HG03045 (cell line): Measurements from ENCODE around the gene ACOT6.
"Not testable (repeated sequence)": the region's sequence is repeated elsewhere in the genome, so short reads cannot be mapped to it uniquely, and the experiment has no call there.

Experiments
- ATAC-seq: cut with Tn5 transposase; IDR thresholded peaks from one replicate; pipeline ENCODE4 v1.9.1; 2021; ENCODE audit warnings: mild to moderate bottlenecking, moderate library complexity; ENCODE audit not compliant: unreplicated experiment

The ACOT6 gene

GRCh38 chr14:73594491-73594890 lies 17.8 kb upstream of the ACOT6 start:
- ATAC-seq: no peak

DNA sequence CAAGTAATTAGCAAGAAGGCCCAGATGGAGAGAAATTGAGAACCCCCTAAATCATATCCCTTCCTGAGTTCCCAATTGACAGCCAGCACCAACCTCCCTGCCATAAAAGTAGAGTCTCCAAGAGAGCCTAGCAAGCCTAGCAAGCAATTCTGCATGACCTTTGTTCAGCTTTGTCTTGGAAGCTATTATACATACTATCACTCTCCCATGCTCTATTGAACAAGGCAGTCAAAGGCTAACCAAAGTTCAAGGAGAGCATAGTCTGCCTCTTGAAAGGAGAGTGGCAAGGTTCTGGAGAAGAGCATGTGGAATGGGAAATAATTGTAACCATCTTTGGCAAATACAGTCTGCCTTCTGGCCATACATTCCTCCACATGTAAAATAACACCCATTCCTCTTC lies 12.8 kb upstream of the ACOT6 start:
- ATAC-seq: no peak

DNA sequence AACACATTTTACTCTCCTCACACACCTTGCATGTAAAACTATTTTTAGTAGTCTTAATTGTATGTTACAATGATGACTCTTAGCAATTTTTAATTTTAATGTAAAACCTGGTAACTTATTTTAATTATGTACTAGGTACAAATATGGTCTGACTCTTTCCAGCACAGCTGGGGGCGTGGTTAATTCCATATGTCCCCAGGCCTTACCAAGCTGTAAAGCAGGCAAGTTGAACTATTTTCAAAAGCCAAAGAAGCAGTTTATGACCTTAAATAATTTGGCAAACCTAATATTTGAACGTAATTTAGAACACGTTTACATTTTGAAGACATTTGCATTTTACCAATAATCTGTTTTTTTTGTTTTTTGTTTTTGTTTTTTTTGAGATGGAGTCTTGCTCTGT lies 9.3 kb upstream of the ACOT6 start:
- ATAC-seq: no peak

DNA sequence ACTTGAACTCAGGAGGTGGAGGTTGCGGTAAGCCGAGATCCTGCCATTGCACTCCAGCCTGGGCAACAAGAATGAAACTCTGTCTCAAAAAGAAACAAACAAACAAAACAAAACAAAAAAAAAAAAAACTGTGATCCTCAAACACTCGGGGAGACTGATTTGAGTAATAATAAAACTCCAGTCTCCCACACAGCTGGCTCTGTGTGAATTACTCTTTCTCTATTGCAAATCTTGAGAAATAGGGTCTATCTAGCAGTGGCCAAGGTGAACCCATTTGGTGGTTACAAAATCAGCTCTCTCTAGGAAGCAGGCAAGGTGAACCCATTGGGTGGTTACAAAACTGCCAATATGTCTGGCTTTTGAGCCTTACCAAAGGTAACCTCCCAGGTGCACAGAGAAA lies 6.0 kb upstream of the ACOT6 start:
- ATAC-seq: no peak

DNA sequence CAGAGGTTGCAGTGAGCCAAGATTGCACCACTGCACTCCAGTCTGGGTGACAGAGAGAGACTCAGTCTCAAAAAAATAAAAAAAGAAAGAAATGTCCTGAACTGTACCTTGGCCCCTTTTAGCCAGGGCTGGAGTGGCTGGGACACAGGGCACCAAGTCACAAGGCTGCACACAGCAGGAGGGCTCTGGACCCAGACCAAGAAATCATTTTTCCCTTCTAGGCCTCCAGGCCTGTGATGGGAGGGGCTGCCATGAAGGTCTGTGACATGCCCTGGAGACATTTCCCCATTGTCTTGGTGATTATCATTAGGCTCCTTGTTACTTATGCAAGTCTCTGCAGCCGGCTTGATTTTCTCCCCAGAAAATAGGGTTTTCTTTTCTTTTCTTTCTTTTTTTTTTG lies 5.1 kb upstream of the ACOT6 start:
- ATAC-seq: no peak

DNA sequence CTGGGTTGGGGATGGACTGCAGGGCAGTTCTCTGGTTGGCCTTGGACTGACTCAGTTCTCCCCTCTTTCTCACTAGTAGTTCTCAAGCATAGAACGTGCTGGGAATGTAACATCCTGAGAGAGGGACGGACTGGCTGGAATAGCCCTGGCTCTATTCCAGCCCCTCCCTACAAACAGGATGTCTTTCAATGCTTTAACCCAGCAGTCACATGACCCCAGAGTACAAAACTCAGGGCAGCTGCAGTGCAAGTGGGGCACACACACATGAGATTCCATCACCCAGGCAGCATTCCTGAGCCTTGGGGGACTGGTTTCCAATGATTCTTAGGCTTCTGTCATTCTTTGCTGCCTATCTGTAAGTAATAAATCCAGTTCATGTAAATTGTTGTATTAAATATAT lies 1.6 kb upstream of the ACOT6 start:
- no peak for ATAC-seq

DNA sequence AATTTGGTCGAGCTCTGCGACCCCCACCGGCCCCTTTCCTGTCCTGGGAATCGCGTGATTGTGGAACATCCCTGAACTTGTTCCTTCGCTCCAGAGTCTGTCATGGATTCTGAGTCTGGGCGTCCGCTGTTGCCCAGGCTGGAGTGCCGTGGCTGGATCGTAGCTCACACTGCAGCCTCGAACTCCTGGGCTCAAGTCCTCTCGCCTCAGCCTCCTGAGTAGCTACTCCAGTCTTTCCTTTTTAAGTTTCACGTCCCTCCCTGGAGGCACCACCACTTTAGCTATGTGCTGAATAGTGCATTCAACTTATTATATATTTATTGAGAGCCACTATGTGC lies 698 bp downstream of the ACOT6 start:
- no peak for ATAC-seq

- ATAC-seq: no peak
These were observed 1.2 kb downstream of the ACOT6 start for GRCh38 chr14:73613419-73613963.

GRCh38 chr14:73616831-73617230 lies 4.5 kb downstream of the ACOT6 start:
- no peak for ATAC-seq

GRCh38 chr14:73619524-73619923 lies 7.2 kb downstream of the ACOT6 start:
- ATAC-seq: no peak

- no peak for ATAC-seq
These were observed 8.0 kb downstream of the ACOT6 start for GRCh38 chr14:73620268-73620667.

DNA sequence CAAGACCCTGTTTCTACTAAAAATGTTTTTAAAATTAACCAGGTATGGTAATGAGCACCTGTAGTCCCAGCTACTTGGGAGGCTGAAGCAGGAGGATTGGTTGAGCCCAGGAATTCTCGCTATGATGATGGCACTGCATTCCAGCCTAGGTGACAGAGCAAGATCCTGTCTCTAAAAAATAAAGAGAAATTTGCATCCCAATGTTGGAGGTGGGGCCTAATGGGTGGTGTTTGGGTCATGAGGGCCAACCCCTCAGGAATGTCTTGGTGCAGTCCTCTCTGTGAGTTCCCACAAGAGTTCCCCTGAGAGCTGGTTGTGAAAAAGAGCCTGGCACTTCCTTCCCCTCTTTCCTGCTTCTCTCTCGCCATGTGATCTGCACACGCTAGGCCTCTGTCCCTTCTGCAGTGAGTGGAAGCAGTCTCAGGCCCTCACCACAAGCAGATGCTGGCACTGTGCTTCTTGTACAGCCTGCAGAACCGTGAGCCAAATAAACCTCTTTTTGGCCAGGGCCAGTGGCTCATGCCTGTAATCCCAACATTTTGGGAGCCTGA lies 11.3 kb downstream of the ACOT6 start:
- ATAC-seq: no peak

- ATAC-seq: no peak
These were observed 13.4 kb downstream of the ACOT6 start for GRCh38 chr14:73625706-73626105.

GRCh38 chr14:73627151-73627558 lies 14.8 kb downstream of the ACOT6 start:
- ATAC-seq: no peak

- no peak for ATAC-seq
These were observed 17.9 kb downstream of the ACOT6 start for GRCh38 chr14:73630009-73630780.

GRCh38 chr14:73633116-73634010 lies 21.0 kb downstream of the ACOT6 start:
- ATAC-seq: no peak

DNA sequence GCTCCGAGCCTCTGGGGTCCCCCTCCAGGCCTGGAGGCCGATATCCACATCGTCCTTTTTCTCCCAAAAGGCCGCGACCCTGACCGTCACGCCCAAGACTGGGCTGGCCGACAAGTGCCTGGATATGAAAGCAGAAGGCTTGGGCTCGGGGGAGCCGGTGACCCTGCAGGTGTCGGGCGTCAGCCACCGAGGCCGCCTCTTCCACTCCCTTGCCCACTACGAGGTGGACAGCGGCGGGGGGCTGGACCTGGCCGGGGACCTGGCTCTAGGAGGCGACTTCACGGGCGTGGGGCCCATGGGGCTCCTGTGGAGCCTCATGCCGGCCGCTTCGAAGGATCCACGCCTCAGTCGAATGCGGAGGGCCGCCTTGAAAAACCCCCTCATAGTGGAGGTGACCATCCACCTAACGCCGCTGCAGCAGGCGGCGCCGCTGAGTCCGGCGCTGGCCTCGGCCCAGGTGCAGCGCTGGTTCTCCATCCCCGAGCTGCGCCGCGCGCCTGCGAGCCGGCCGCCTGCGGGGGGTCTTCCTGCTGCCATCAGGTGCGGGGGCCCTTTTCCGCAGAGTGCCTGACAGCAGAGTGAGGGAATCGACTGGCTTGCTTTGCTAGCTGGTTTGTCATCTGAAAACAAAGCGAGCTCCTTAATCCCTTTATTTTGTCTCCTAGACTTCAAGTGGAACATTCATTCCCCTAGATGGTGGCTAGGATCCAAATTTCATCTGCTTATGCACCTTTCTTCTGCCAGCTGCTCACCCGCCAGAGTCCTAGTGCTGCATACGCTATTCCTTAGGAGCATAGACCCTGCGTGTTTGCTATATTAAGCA lies 21.9 kb downstream of the ACOT6 start:
- ATAC-seq: no peak

- ATAC-seq: not testable (repeated sequence)
These were observed 24.0 kb downstream of the ACOT6 start for GRCh38 chr14:73636355-73636754.

DNA sequence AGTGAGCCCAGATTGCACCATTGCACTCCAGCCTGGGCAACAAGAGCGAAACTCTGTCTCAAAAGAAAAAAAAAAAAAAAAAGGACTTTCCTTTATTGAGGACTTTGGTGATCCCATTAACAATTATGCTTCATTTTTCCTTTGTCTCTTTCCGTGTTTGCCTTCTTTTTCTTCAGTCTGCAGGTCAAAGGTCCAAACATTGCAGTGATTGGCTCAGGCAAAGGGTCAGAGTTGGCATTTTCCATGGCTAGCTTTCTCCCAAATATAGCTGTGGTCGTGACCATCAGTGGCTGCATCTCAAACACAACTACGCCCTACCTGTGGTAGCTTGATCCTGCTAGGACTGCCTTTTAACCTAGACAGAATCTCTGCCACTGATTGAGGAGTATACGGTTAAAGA lies 25.5 kb downstream of the ACOT6 start:
- no peak for ATAC-seq

DNA sequence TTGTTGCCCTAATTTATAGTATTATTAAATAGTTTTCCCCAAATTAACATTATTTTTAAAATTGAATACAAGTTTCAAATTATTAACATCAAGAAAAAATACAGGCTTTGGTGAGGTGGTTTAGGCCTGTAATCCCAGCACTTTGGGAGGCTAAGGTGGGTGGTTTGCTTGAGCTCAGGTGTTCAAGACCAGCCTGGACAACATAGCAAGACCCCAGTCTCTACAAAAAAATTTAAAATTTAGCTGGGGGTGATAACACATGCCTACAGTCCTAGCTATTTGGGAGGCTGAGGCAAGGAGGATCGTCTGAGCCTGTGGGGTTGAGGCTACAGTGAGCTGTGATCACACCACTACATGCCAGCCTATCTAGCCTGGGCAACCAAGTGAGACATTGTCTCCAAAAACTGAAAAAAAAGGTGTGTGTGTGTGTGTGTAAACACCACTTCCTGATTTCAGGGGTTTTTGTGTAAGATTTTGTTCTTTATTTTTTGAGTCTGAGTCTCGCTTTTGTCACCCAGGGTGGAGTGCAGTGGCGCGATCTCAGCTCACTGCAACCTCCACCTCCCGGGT lies 28.6 kb downstream of the ACOT6 start:
- no peak for ATAC-seq
